ENCODE data around the gene EPHA5.

The EPHA5 gene

DNA sequence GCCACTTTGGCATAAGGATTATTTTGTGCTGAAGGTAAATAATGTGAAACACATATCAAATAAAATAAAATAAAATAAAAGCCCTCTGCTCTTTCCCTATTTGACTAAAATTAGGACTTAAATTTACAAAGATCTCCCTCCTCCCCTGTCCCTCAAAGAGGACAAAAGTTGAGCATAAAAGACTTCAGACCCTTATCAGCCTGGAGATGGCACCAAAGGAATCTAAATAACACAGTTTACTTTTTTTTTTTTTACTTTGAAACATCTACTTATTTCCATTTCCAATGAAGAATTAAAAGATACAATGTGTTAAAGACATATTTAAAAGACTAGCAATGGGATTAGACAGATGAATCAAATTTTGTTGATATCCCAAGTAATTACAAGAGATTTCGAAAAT, 89.7 kb downstream of the EPHA5 start:
- in situ Hi-C loops (cut with HindIII; ENCODE audit: low sequenced_read_pairs) = no loop called here
- DNase-seq (ENCODE audit: low read depth) = peak; percentile 6
- H3K4me3 ChIP-seq (ENCODE audit: low read depth, low read length) = no peak overlapping the region
- TF ChIP-seq, protein P1, sequence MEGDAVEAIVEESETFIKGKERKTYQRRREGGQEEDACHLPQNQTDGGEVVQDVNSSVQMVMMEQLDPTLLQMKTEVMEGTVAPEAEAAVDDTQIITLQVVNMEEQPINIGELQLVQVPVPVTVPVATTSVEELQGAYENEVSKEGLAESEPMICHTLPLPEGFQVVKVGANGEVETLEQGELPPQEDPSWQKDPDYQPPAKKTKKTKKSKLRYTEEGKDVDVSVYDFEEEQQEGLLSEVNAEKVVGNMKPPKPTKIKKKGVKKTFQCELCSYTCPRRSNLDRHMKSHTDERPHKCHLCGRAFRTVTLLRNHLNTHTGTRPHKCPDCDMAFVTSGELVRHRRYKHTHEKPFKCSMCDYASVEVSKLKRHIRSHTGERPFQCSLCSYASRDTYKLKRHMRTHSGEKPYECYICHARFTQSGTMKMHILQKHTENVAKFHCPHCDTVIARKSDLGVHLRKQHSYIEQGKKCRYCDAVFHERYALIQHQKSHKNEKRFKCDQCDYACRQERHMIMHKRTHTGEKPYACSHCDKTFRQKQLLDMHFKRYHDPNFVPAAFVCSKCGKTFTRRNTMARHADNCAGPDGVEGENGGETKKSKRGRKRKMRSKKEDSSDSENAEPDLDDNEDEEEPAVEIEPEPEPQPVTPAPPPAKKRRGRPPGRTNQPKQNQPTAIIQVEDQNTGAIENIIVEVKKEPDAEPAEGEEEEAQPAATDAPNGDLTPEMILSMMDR (IDR thresholded peaks at IDR 0.05; ENCODE audit: low read depth, low read length, missing control alignments) = peak; percentile 10

DNA sequence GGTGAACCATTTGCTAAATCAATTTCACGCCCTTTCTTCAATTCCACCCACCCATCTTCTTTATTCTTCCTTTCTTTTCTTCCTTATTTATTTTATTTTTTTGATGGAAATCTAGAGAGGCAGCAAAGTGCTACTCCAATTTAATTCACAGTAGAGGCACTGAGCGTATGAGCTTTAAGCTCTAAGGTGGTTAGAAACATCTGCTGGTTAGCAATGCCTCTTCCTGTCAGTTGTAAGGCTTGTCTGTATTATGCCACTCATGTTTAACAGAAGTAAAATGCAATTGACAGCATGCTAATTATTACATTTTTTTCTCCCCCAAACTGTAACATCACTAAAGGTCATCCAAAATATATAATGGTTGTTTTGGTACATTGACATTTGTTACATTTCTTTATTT, 103.8 kb downstream of the EPHA5 start:
- in situ Hi-C loops (cut with HindIII; ENCODE audit: low sequenced_read_pairs) = no loop called here
- no peak for DNase-seq (ENCODE audit: low read depth)
- H3K4me3 ChIP-seq (ENCODE audit: low read depth, low read length) = no peak overlapping the region
- TF ChIP-seq, protein P1 (IDR thresholded peaks at IDR 0.05; ENCODE audit: low read depth, low read length, missing control alignments) = no peak

DNA sequence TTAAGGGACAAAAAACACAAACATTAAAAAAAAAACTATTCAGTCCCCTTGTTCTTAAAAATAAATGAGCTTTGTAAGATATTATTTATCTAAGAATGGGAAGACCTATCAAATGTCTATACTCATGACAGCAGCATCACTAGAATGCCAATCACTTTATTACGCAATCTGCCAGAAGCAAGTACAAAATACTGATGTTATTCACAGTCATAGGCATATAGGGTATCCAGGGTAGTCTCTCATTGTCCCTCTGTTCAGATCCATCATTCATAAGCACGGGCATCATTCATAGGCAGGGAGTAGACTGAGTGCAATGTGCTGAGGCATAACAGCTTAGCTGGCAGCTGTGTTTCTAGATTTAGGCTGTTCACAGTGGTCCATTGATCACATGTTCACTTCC, 109.1 kb downstream of the EPHA5 start:
- TF ChIP-seq, protein P1 (IDR thresholded peaks at IDR 0.05; ENCODE audit: low read depth, low read length, missing control alignments) = no peak
- in situ Hi-C loops (cut with HindIII; ENCODE audit: low sequenced_read_pairs) = no loop called here

DNA sequence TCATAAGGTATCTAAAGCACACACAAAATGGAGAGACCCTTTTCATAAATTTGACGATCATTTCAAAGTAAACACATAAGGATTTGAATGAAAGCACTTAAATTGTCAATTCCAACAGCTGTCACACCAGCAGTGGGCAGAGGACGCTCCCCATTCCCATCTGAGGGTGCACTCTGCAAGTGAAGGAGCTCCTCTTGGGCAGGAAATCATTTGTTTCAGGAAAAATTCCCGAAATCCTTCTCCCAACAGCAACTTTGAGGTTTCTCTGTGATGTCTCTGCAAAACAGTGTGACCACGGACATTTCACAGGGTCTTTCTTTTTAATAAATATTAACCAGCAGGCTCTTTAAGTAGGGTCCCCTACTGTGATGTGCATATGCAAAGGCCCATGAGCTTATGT, 111.0 kb downstream of the EPHA5 start:
- TF ChIP-seq, protein P1 (IDR thresholded peaks at IDR 0.05; ENCODE audit: low read depth, low read length, missing control alignments) = no peak
- no peak for DNase-seq (ENCODE audit: low read depth)
- in situ Hi-C loops (cut with HindIII; ENCODE audit: low sequenced_read_pairs) = no loop called here
- no peak overlapping the region for H3K4me3 ChIP-seq (ENCODE audit: low read depth, low read length)

More for the DNA sequence above, 109.1 kb downstream of the EPHA5 start:
- DNase-seq (ENCODE audit: low read depth) = no peak
- no peak overlapping the region for H3K4me3 ChIP-seq (ENCODE audit: low read depth, low read length)

DNA sequence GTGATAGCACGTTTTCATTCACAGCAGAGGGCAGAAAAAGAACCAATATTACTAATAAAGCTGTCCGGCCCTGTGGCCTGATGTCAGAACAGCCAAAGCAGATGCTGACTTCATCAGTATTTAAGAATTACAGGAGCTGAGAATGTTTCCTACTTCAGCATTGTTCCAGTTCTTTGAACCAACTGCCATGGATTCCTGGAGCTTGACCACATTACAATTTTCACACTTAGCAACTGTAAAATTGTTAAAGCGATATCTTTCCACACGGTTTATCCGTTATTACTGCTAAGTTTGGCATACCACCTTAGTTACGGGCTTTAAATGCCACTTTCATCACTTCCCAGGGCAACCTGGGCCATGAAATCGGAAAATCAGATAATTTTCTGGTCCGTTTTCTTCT, 118.2 kb downstream of the EPHA5 start:
- H3K4me3 ChIP-seq (ENCODE audit: low read depth, low read length) = no peak overlapping the region
- in situ Hi-C loops (cut with HindIII; ENCODE audit: low sequenced_read_pairs) = no loop called here
- DNase-seq (ENCODE audit: low read depth) = no peak
- TF ChIP-seq, protein P1 (IDR thresholded peaks at IDR 0.05; ENCODE audit: low read depth, low read length, missing control alignments) = no peak

DNA sequence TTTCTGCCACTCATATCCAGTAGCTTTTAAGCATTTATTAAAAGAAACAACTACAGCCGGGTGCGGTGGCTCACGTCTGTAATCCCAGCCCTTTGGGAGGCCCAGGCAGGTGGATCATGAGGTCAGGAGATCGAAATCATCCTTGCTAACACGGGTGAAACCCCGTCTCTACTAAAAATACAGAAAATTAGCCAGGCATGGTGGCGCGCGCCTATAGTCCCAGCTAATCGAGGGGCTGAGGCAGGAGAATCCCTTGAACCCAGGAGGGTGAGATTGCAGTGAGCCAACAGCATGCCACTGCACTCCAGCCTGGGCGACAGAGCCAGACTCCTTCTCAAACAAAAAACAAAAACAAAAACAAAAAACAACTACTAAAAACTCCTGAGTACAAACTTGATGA, 119.8 kb downstream of the EPHA5 start:
- in situ Hi-C loops (cut with HindIII; ENCODE audit: low sequenced_read_pairs) = no loop called here
- TF ChIP-seq, protein P1 (IDR thresholded peaks at IDR 0.05; ENCODE audit: low read depth, low read length, missing control alignments) = no peak
- H3K4me3 ChIP-seq (ENCODE audit: low read depth, low read length) = no peak overlapping the region
- DNase-seq (ENCODE audit: low read depth) = no peak
